ENCODE measurements around the gene BRAT1. TPM values are rescaled to one million over a fixed set of nuclear protein-coding genes. Genes with fewer than 3 reads are reported as not detected.

Gene BRAT1
- total RNA-seq, 1 donor from 2014 or later, result 24.5 TPM

GRCh38 chr7:2559283-2559950, 4.1 kb upstream of the BRAT1 start:
- DNase-seq (ENCODE audit: low read depth), result no peak

GRCh38 chr7:2558629-2559282, 3.4 kb upstream of the BRAT1 start, which contains the start of gene IQCE:
TSS of gene IQCE (plus strand) at chr7:2558979. CDS start at chr7:2559182, 203 bp downstream.
- peak; percentile 54 for DNase-seq (ENCODE audit: low read depth)

- no peak for DNase-seq (ENCODE audit: low read depth)
These were observed 638 bp downstream of the BRAT1 start for GRCh38 chr7:2554661-2555111.

- no peak for DNase-seq (ENCODE audit: low read depth)
These were observed 1.3 kb downstream of the BRAT1 start for GRCh38 chr7:2553831-2554581.

GRCh38 chr7:2553108-2553507, 2.2 kb downstream of the BRAT1 start:
- DNase-seq (ENCODE audit: low read depth), result no peak

- DNase-seq (ENCODE audit: low read depth), result no peak
These were observed 3.9 kb downstream of the BRAT1 start for GRCh38 chr7:2551418-2551817.

- DNase-seq (ENCODE audit: low read depth), result no peak
These were observed 8.3 kb downstream of the BRAT1 start for GRCh38 chr7:2546776-2547586.

- DNase-seq (ENCODE audit: low read depth), result no peak
These were observed 9.4 kb downstream of the BRAT1 start for GRCh38 chr7:2545746-2546425.

GRCh38 chr7:2544541-2545188, 10.7 kb downstream of the BRAT1 start:
- no peak for DNase-seq (ENCODE audit: low read depth)

- DNase-seq (ENCODE audit: low read depth), result no peak
These were observed 12.1 kb downstream of the BRAT1 start for GRCh38 chr7:2542916-2543871.

GRCh38 chr7:2542011-2542915, 13.1 kb downstream of the BRAT1 start:
- DNase-seq (ENCODE audit: low read depth), result no peak

GRCh38 chr7:2541291-2542010, 13.9 kb downstream of the BRAT1 start:
- no peak for DNase-seq (ENCODE audit: low read depth)

GRCh38 chr7:2540641-2541051, 14.7 kb downstream of the BRAT1 start:
- DNase-seq (ENCODE audit: low read depth), result no peak

- DNase-seq (ENCODE audit: low read depth), result no peak
These were observed 15.2 kb downstream of the BRAT1 start for GRCh38 chr7:2540133-2540532.

- DNase-seq (ENCODE audit: low read depth), result no peak
These were observed 16.1 kb downstream of the BRAT1 start for GRCh38 chr7:2539031-2539911.

GRCh38 chr7:2537981-2538851, 17.1 kb downstream of the BRAT1 start:
- DNase-seq (ENCODE audit: low read depth), result no peak
